Psoas muscle (tissue), 8 donors: ENCODE measurements around the gene ANTKMT. TPM values are rescaled to one million over a fixed set of nuclear protein-coding genes. Genes with fewer than 3 reads are reported as not detected.

Experiments used
- ATAC-seq, 4 donors: fragments of 200-7000 bp; cut with Tn5 transposase; one replicate each; pipeline ENCODE4 v1.9.1; 2020; ENCODE audit warnings: moderate library complexity in 3 of 4, mild to moderate bottlenecking in 2 of 4
- DNase-seq, 2 donors: peaks; one replicate each; pipeline ENCODE4 v3.0.0-alpha.2; 2020
- H3K27ac ChIP-seq: fragments of 200-600 bp; one replicate; pipeline ENCODE4 v1.8.0; 2022
- H3K27me3 ChIP-seq, 3 donors: fragments of 200-600 bp in 1 of 3; one replicate each; pipeline versions ENCODE4 v1.6.1 to v1.8.0; 2013 to 2022; ENCODE audit warnings: low read length in 2 of 3, mild to moderate bottlenecking in 2 of 3, moderate library complexity in 1 of 3; ENCODE audit not compliant: insufficient read depth in 3 of 3
- H3K36me3 ChIP-seq, 2 donors: fragments of 200-600 bp in 1 of 2; one replicate each; pipeline versions ENCODE4 v1.6.1 to v1.8.0; 2013 to 2022; ENCODE audit warnings: low read depth in 1 of 2, mild to moderate bottlenecking in 1 of 2, moderate library complexity in 1 of 2; ENCODE audit not compliant: insufficient read depth in 1 of 2
- H3K4me1 ChIP-seq: fragments of 200-600 bp; one replicate; pipeline ENCODE4 v1.8.0; 2022
- H3K4me3 ChIP-seq: fragments of 200-600 bp; one replicate; pipeline ENCODE4 v1.8.0; 2022; ENCODE audit warnings: mild to moderate bottlenecking
- H3K9me3 ChIP-seq: fragments of 200-600 bp; one replicate; pipeline ENCODE4 v1.8.0; 2022
- CTCF ChIP-seq: fragments of 200-600 bp; IDR thresholded peaks from one replicate; pipeline ENCODE4 v1.8.0; 2022; ENCODE audit warnings: antibody characterized with exemption
- WGBS, 3 donors: extraction: QIAGEN DNeasy Blood & Tissue Kit; methylation state at CpG; one replicate each; pipeline versions ENCODE4 v1.1.6 to v1.1.7; 2013; 5-methylcytosine and 5-hydroxymethylcytosine counted together
- intact Hi-C, 2 donors: fragments of 100-400 bp; cut with DNase I; formaldehyde crosslinking; loops; one replicate each; pipeline versions ENCODE4 v1.11.0 to v1.14.2; 2022
- polyA plus RNA-seq, 3 donors: library from polyadenylated mRNA; stranded (reverse); fragments of 200-250 nt; gene quantifications; one replicate each; pipeline ENCODE4 v1.2.3, GENCODE V29; 2013
- total RNA-seq, 4 donors: library from RNA; stranded (reverse); fragmentation: NEBNext Ultra II Directional in 2 of 4; extraction: Animal tissue kit (Norgen Biotek cat#: 25700) in 2 of 4; gene quantifications; one replicate each; pipeline versions ENCODE4 v1.2.1 to v1.2.4, GENCODE V29; 2021 to 2023
- donor health status: healthy with polysubstance abuse.
- donor health status: DM: no; HTN: no; CAD: no; lungs with moderate emphysema.
- donor health status: Bipolar disorder and iron deficiency.
- donor health status: healthy.
- donor health status: DM: yes; HTN: yes; CAD: no.
- donor health status: DM: no; HTN: no; CAD: no.
- donor health status: DM: no; HTN: no; CAD: no.
- donor health status: DM: yes; HTN: yes; CAD: no.

Gene ANTKMT
- total and polyA plus RNA-seq, 7 donors: 16.1 to 56.0 (median 33.5) TPM

- ATAC-seq (no peak), DNase-seq (peak in 1 of 2 donors; percentile 45)
- peak overlapping the region; percentile 68 for H3K27ac ChIP-seq
- WGBS, 3 donors: 87 to 91% (median 88%) methylated on average over 58 to 61 of the region's 61 CpGs
- H3K9me3 ChIP-seq: no peaks in the 10 kb centered on the region
- no peaks in the 10 kb centered on the region for H3K27me3 ChIP-seq
- peak overlapping the region; percentile 79 for H3K4me3 ChIP-seq
- intact Hi-C loops: no loop called here
- H3K4me1 ChIP-seq: peaks cover 55% of the 10 kb centered on the region
- peaks cover 5 to 34% of the 10 kb centered on the region in 2 donors for H3K36me3 ChIP-seq
- no peak for TF ChIP-seq CTCF
These were observed 35.8 kb upstream of the ANTKMT start for GRCh38 chr16:684961-685696.

- ATAC-seq: no peak
- peak in 1 of 2 donors; percentile 55 for DNase-seq
- H3K27me3 ChIP-seq: no peaks in the 10 kb centered on the region
- no peak for TF ChIP-seq CTCF
- H3K9me3 ChIP-seq: no peaks in the 10 kb centered on the region
- no peak overlapping the region for H3K27ac ChIP-seq
- no peak overlapping the region for H3K4me3 ChIP-seq
- peaks cover 58% of the 10 kb centered on the region for H3K4me1 ChIP-seq
- 63 to 69% (median 66%) methylated on average over 10 of the region's 10 CpGs for WGBS, 3 donors
- H3K36me3 ChIP-seq: peaks cover 5 to 34% of the 10 kb centered on the region in 2 donors
- intact Hi-C loops: no loop called here
These were observed 35.0 kb upstream of the ANTKMT start for GRCh38 chr16:685967-686366.

GRCh38 chr16:686459-687260 lies 34.3 kb upstream of the ANTKMT start:
- no peak for TF ChIP-seq CTCF
- 57 to 66% (median 61%) methylated on average over 44 to 51 of the region's 51 CpGs for WGBS, 3 donors
- ATAC-seq (no peak), DNase-seq (no peak)
- peaks cover 51% of the 10 kb centered on the region for H3K4me1 ChIP-seq
- no peak overlapping the region for H3K27ac ChIP-seq
- peaks cover 0 to 3% (median 0%) of the 10 kb centered on the region in 3 donors for H3K27me3 ChIP-seq
- peaks cover 5 to 31% of the 10 kb centered on the region in 2 donors for H3K36me3 ChIP-seq
- H3K9me3 ChIP-seq: no peaks in the 10 kb centered on the region
- no peak overlapping the region for H3K4me3 ChIP-seq
- intact Hi-C loops: no loop called here

GRCh38 chr16:687499-687898 lies 33.4 kb upstream of the ANTKMT start:
- H3K36me3 ChIP-seq: peaks cover 0 to 23% of the 10 kb centered on the region in 2 donors
- no peak overlapping the region for H3K27ac ChIP-seq
- no peak for ATAC-seq
- H3K4me3 ChIP-seq: no peak overlapping the region
- TF ChIP-seq CTCF: no peak
- H3K4me1 ChIP-seq: peaks cover 43% of the 10 kb centered on the region
- DNase-seq: no peak
- H3K27me3 ChIP-seq: peaks cover 0 to 11% (median 2%) of the 10 kb centered on the region in 3 donors
- H3K9me3 ChIP-seq: no peaks in the 10 kb centered on the region
- 89 to 94% (median 90%) methylated on average over 19 of the region's 19 CpGs for WGBS, 3 donors
- intact Hi-C loops: no loop called here
